ENCODE measurements around the gene TAC1. TPM values are rescaled to one million over a fixed set of nuclear protein-coding genes. Genes with fewer than 3 reads are reported as not detected.

TAC1 gene
- total RNA-seq, 4 donors from 2014 or later = 0.61 to 3.8 (median 1.5) TPM; not detected in 1

- no peak for DNase-seq
- Histone ChIP-seq H3K27ac (no peak overlapping the region), H3K4me1 (no peaks in the 10 kb centered on the region), H3K36me3 (no peaks in the 10 kb centered on the region), H3K9me3 (no peaks in the 10 kb centered on the region), H3K4me3 (no peak overlapping the region), H3K27me3 (peaks cover 0 to 3% of the 10 kb centered on the region in 2 donors)
- TF ChIP-seq CTCF (IDR thresholded peaks at IDR 0.05) (no peak), POLR2A (IDR thresholded peaks at IDR 0.05) (no peak)
- intact Hi-C loops (cut with DNase I; ENCODE audit: low total_unique reads) = no loop called here
Measured at GRCh38 chr7:97748482-97748881, 16.6 kb downstream of the TAC1 start.

- H3K36me3 ChIP-seq = no peaks in the 10 kb centered on the region
- no peak overlapping the region for H3K27ac ChIP-seq
- intact Hi-C loops (cut with DNase I; ENCODE audit: low total_unique reads) = no loop called here
- TF ChIP-seq POLR2A (IDR thresholded peaks at IDR 0.05) = no peak
- TF ChIP-seq CTCF (IDR thresholded peaks at IDR 0.05) = no peak
- peaks cover 0 to 3% of the 10 kb centered on the region in 2 donors for H3K27me3 ChIP-seq
- H3K9me3 ChIP-seq = no peaks in the 10 kb centered on the region
- DNase-seq = no peak
- H3K4me3 ChIP-seq = no peak overlapping the region
- no peaks in the 10 kb centered on the region for H3K4me1 ChIP-seq
Measured at GRCh38 chr7:97751566-97751965, 19.7 kb downstream of the TAC1 start.

- no peaks in the 10 kb centered on the region for H3K4me1 ChIP-seq
- intact Hi-C loops (cut with DNase I; ENCODE audit: low total_unique reads) = no loop called here
Measured at GRCh38 chr7:97752215-97752614, 20.3 kb downstream of the TAC1 start.

GRCh38 chr7:97757824-97758223 is 25.9 kb downstream of the TAC1 start:
- Histone ChIP-seq H3K27me3 (no peaks in the 10 kb centered on the region), H3K4me1 (no peaks in the 10 kb centered on the region), H3K27ac (no peak overlapping the region), H3K36me3 (no peaks in the 10 kb centered on the region), H3K4me3 (no peak overlapping the region), H3K9me3 (no peaks in the 10 kb centered on the region)
- DNase-seq = no peak
- TF ChIP-seq POLR2A (IDR thresholded peaks at IDR 0.05) = no peak
- TF ChIP-seq CTCF (IDR thresholded peaks at IDR 0.05) = no peak
- intact Hi-C loops (cut with DNase I; ENCODE audit: low total_unique reads) = no loop called here

More at GRCh38 chr7:97752215-97752614, 20.3 kb downstream of the TAC1 start:
- no peak for DNase-seq
- Histone ChIP-seq H3K36me3 (no peaks in the 10 kb centered on the region), H3K4me3 (no peak overlapping the region), H3K27ac (no peak overlapping the region), H3K27me3 (peaks cover 0 to 3% of the 10 kb centered on the region in 2 donors), H3K9me3 (no peaks in the 10 kb centered on the region)
- no peak for TF ChIP-seq POLR2A (IDR thresholded peaks at IDR 0.05)
- TF ChIP-seq CTCF (IDR thresholded peaks at IDR 0.05) = no peak

GRCh38 chr7:97770850-97771249 is 39.0 kb downstream of the TAC1 start:
- no peak for DNase-seq
- Histone ChIP-seq H3K27me3 (no peaks in the 10 kb centered on the region), H3K36me3 (no peaks in the 10 kb centered on the region), H3K27ac (no peak overlapping the region), H3K4me3 (no peak overlapping the region), H3K9me3 (no peaks in the 10 kb centered on the region), H3K4me1 (no peaks in the 10 kb centered on the region)
- TF ChIP-seq POLR2A (IDR thresholded peaks at IDR 0.05) (no peak), CTCF (IDR thresholded peaks at IDR 0.05) (no peak)
- intact Hi-C loops (cut with DNase I; ENCODE audit: low total_unique reads) = no loop called here

All from uterus (tissue), 4 donors.